ENCODE results near the gene ACKR2. TPM values are rescaled to one million over a fixed set of nuclear protein-coding genes. Genes with fewer than 3 reads are reported as not detected.

The ACKR2 gene
- total RNA-seq, 6 experiments from 2014 or later: 0.09 to 0.10 (median 0.10) TPM; not detected in 3

- Mint-ChIP-seq H3K36me3 (ENCODE audit: low read depth) (peaks cover 3% of the 10 kb centered on the region; the same call in 1 of the 2 replicates), H3K27ac (no peak overlapping the region), H3K9me3 (no peaks in the 10 kb centered on the region), H3K4me1 (ENCODE audit: low read depth) (peaks cover 12% of the 10 kb centered on the region), H3K27me3 (ENCODE audit: insufficient read depth) (peaks cover 16% of the 10 kb centered on the region), H3K4me3 (no peak overlapping the region)
- no peak for DNase-seq
- no peak for TF ChIP-seq CTCF (IDR thresholded peaks at IDR 0.05)
Observed at GRCh38 chr3:42826141-42826540, 16.9 kb downstream of the ACKR2 start.

GRCh38 chr3:42827023-42827422, 17.8 kb downstream of the ACKR2 start:
- no peak for DNase-seq
- Mint-ChIP-seq H3K4me1 (ENCODE audit: low read depth) (peaks cover 12% of the 10 kb centered on the region), H3K27me3 (ENCODE audit: insufficient read depth) (peaks cover 19% of the 10 kb centered on the region), H3K9me3 (no peaks in the 10 kb centered on the region), H3K4me3 (no peak overlapping the region), H3K36me3 (ENCODE audit: low read depth) (peaks cover 3% of the 10 kb centered on the region; the same call in 1 of the 2 replicates), H3K27ac (no peak overlapping the region)
- no peak for TF ChIP-seq CTCF (IDR thresholded peaks at IDR 0.05)

DNA sequence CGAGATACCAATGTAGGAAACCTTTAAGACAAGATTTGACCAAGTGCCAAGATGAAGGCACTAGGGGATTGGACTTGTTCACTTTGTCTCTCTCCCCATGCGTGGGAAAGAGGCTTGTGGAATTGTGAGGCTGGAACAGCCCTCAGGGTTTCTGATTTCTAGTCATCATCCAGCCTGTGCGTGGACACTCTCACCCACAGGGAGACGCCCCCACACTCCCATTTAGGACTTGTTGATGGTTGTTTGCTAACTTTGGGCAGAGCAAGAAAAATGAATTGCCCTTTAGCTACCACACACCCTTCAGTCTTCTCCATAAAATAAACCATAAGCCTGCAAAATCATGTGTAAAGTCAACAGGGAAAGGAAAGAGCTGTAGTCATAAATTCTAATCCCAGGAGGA, 18.4 kb downstream of the ACKR2 start:
- H3K27ac Mint-ChIP-seq: no peak overlapping the region
- H3K36me3 Mint-ChIP-seq (ENCODE audit: low read depth): peaks cover 3% of the 10 kb centered on the region; the same call in 1 of the 2 replicates
- no peak overlapping the region for H3K4me3 Mint-ChIP-seq
- H3K27me3 Mint-ChIP-seq (ENCODE audit: insufficient read depth): peaks cover 19% of the 10 kb centered on the region
- DNase-seq: no peak
- no peaks in the 10 kb centered on the region for H3K9me3 Mint-ChIP-seq
- TF ChIP-seq CTCF (IDR thresholded peaks at IDR 0.05): no peak
- H3K4me1 Mint-ChIP-seq (ENCODE audit: low read depth): peaks cover 10% of the 10 kb centered on the region

GRCh38 chr3:42829083-42829627, 19.9 kb downstream of the ACKR2 start:
- no peaks in the 10 kb centered on the region for H3K9me3 Mint-ChIP-seq
- no peak for DNase-seq
- no peaks in the 10 kb centered on the region for H3K4me1 Mint-ChIP-seq (ENCODE audit: low read depth)
- no peak for TF ChIP-seq CTCF (IDR thresholded peaks at IDR 0.05)
- H3K27ac Mint-ChIP-seq: no peak overlapping the region
- peaks cover 17% of the 10 kb centered on the region for H3K27me3 Mint-ChIP-seq (ENCODE audit: insufficient read depth)
- no peaks in the 10 kb centered on the region for H3K36me3 Mint-ChIP-seq (ENCODE audit: low read depth)
- no peak overlapping the region for H3K4me3 Mint-ChIP-seq

DNA sequence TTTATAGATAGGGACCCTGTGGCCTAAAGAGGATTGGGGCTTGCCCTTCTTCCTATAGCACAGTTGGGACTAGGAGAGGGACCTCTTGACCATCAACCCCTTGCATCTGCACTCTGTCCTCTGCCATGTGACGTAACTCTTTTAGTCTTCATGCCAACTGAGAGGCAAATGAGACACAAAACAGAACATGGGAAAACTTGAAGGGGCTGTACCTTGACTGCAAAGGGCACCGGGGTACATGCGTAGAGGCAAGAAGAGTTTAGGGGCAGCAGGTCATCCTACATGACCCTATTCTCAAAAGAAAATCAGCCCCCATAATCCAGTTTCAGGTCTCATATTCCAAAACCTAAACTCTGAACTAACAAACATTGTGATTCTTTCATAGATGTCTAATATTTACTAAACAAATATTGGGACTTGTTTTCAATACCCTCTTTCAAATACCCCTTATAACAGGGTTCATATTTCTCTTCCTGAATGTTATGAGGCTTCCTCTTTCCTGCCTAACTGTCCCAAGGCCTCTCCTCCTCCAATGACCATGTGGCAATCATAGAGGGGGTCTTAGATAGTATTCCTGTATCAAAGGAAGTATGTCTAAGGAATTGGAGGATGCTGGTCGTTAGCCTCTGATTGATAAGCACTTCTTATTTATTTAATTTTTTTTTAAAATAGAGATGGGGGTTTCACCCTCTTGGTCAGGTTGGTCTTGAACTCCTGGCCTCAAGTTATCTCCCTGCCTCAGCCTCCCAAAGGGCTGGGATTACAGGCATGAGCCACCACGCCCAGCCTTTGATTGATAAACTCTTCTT, 20.6 kb downstream of the ACKR2 start:
- Mint-ChIP-seq H3K27ac (no peak overlapping the region), H3K4me1 (ENCODE audit: low read depth) (no peaks in the 10 kb centered on the region), H3K27me3 (ENCODE audit: insufficient read depth) (peaks cover 17% of the 10 kb centered on the region), H3K4me3 (no peak overlapping the region), H3K9me3 (no peaks in the 10 kb centered on the region), H3K36me3 (ENCODE audit: low read depth) (no peaks in the 10 kb centered on the region)
- no peak for DNase-seq
- no peak for TF ChIP-seq CTCF (IDR thresholded peaks at IDR 0.05)
